Parathyroid adenoma (tissue), 2 donors: ENCODE results near the gene ZNF410.
A peak's percentile ranks its signal among the peaks of the same experiment; 100 is the strongest.
"Not testable (repeated sequence)": the region's sequence is repeated elsewhere in the genome, so short reads cannot be mapped to it uniquely, and the experiment has no call there.

Experiments used
- H2AFZ ChIP-seq: fragments of 300-600 bp; sonication (generic); one replicate; pipeline ENCODE4 v1.7.0; 2017; ENCODE audit warnings: antibody characterized with exemption, mild to moderate bottlenecking
- H3K27ac ChIP-seq: fragments of 300-600 bp; sonication (generic); one replicate; pipeline ENCODE4 v1.7.0; 2017
- H3K27me3 ChIP-seq: fragments of 300-600 bp; sonication (generic); one replicate; pipeline ENCODE4 v1.7.0; 2017; ENCODE audit warnings: low read length; ENCODE audit not compliant: control insufficient read depth, insufficient read depth
- H3K36me3 ChIP-seq: fragments of 300-600 bp; sonication (generic); one replicate; pipeline ENCODE4 v1.7.0; 2017; ENCODE audit warnings: low read length; ENCODE audit not compliant: control insufficient read depth, insufficient read depth
- H3K4me1 ChIP-seq: fragments of 300-600 bp; sonication (generic); one replicate; pipeline ENCODE4 v1.7.0; 2017; ENCODE audit warnings: control low read depth
- H3K4me2 ChIP-seq: fragments of 300-600 bp; sonication (generic); one replicate; pipeline ENCODE4 v1.7.0; 2017; ENCODE audit warnings: low read length
- H3K4me3 ChIP-seq: fragments of 300-600 bp; sonication (generic); one replicate; pipeline ENCODE4 v1.7.0; 2017; ENCODE audit warnings: low read depth, low read length
- H3K79me2 ChIP-seq: fragments of 300-600 bp; sonication (generic); one replicate; pipeline ENCODE4 v1.7.0; 2017; ENCODE audit warnings: control low read depth
- H3K9ac ChIP-seq: fragments of 300-600 bp; sonication (generic); one replicate; pipeline ENCODE4 v1.7.0; 2017; ENCODE audit warnings: mild to moderate bottlenecking
- H3K9me3 ChIP-seq: fragments of 300-600 bp; sonication (generic); one replicate; pipeline ENCODE4 v1.7.0; 2017; ENCODE audit warnings: low read length; ENCODE audit not compliant: control insufficient read depth
- CTCF ChIP-seq: fragments of 300-600 bp; sonication (generic); IDR thresholded peaks from one replicate; pipeline ENCODE4 v1.7.0; 2017; ENCODE audit warnings: antibody characterized with exemption, mild to moderate bottlenecking
- donor health status: primary hyperparathyroidism.

Gene ZNF410

GRCh38 chr14:73861073-73861472, 25.6 kb upstream of the ZNF410 start:
- H3K9me3 ChIP-seq: no peaks in the 10 kb centered on the region
- H3K4me1 ChIP-seq: peaks cover 24% of the 10 kb centered on the region
- H3K27ac ChIP-seq: no peak overlapping the region
- no peaks in the 10 kb centered on the region for H3K79me2 ChIP-seq
- H3K9ac ChIP-seq: no peak overlapping the region
- TF ChIP-seq CTCF: no peak
- no peaks in the 10 kb centered on the region for H3K36me3 ChIP-seq
- H3K4me2 ChIP-seq: no peak overlapping the region
- no peaks in the 10 kb centered on the region for H3K27me3 ChIP-seq
- no peak overlapping the region for H3K4me3 ChIP-seq
- H2AFZ ChIP-seq: no peak overlapping the region

GRCh38 chr14:73862480-73862879, 24.2 kb upstream of the ZNF410 start:
- Histone ChIP-seq H3K79me2 (no peaks in the 10 kb centered on the region), H3K9ac (no peak overlapping the region), H3K27ac (peak overlapping the region; percentile 90), H3K4me2 (no peak overlapping the region), H3K27me3 (no peaks in the 10 kb centered on the region), H3K4me3 (no peak overlapping the region), H3K36me3 (no peaks in the 10 kb centered on the region), H3K4me1 (peaks cover 26% of the 10 kb centered on the region), H2AFZ (no peak overlapping the region), H3K9me3 (no peaks in the 10 kb centered on the region)
- no peak for TF ChIP-seq CTCF

GRCh38 chr14:73863209-73863608, 23.4 kb upstream of the ZNF410 start:
- Histone ChIP-seq H3K27ac (peak overlapping the region; percentile 90), H3K9ac (no peak overlapping the region), H3K79me2 (no peaks in the 10 kb centered on the region), H3K4me1 (peaks cover 33% of the 10 kb centered on the region), H3K27me3 (no peaks in the 10 kb centered on the region), H3K9me3 (no peaks in the 10 kb centered on the region), H3K4me3 (no peak overlapping the region), H2AFZ (no peak overlapping the region), H3K36me3 (no peaks in the 10 kb centered on the region), H3K4me2 (no peak overlapping the region)
- TF ChIP-seq CTCF: no peak

- H3K4me1 ChIP-seq: peaks cover 48% of the 10 kb centered on the region
- H3K27me3 ChIP-seq: no peaks in the 10 kb centered on the region
Measured at GRCh38 chr14:73865534-73866113, 21.0 kb upstream of the ZNF410 start.

GRCh38 chr14:73869754-73870153, 16.9 kb upstream of the ZNF410 start:
- H3K4me2 ChIP-seq, H3K36me3 ChIP-seq, H3K9me3 ChIP-seq, H3K9ac ChIP-seq, H3K79me2 ChIP-seq, H3K4me3 ChIP-seq, H3K27me3 ChIP-seq: not testable (repeated sequence)
- Histone ChIP-seq H3K4me1 (peaks cover 38% of the 10 kb centered on the region), H3K27ac (peak overlapping the region; percentile 90), H2AFZ (peak overlapping the region; percentile 59)

More at GRCh38 chr14:73865534-73866113, 21.0 kb upstream of the ZNF410 start:
- Histone ChIP-seq H3K27ac (peak overlapping the region; percentile 90), H3K9ac (no peak overlapping the region), H3K9me3 (no peaks in the 10 kb centered on the region), H3K4me2 (no peak overlapping the region), H3K4me3 (no peak overlapping the region), H3K79me2 (no peaks in the 10 kb centered on the region), H3K36me3 (no peaks in the 10 kb centered on the region), H2AFZ (peak overlapping the region; percentile 17)
- no peak for TF ChIP-seq CTCF
